HG02938 (cell line): ENCODE data around the gene GNG13.

ENCODE experiments used
- ATAC-seq: cut with Tn5 transposase; IDR thresholded peaks from one replicate; pipeline ENCODE4 v1.9.1; 2021; ENCODE audit warnings: mild to moderate bottlenecking, moderate library complexity; ENCODE audit not compliant: unreplicated experiment

The GNG13 gene

GRCh38 chr16:795580-796229, 4.8 kb downstream of the GNG13 start:
- ATAC-seq: no peak

- ATAC-seq: no peak
Measured at GRCh38 chr16:794853-795466, 5.6 kb downstream of the GNG13 start.

DNA sequence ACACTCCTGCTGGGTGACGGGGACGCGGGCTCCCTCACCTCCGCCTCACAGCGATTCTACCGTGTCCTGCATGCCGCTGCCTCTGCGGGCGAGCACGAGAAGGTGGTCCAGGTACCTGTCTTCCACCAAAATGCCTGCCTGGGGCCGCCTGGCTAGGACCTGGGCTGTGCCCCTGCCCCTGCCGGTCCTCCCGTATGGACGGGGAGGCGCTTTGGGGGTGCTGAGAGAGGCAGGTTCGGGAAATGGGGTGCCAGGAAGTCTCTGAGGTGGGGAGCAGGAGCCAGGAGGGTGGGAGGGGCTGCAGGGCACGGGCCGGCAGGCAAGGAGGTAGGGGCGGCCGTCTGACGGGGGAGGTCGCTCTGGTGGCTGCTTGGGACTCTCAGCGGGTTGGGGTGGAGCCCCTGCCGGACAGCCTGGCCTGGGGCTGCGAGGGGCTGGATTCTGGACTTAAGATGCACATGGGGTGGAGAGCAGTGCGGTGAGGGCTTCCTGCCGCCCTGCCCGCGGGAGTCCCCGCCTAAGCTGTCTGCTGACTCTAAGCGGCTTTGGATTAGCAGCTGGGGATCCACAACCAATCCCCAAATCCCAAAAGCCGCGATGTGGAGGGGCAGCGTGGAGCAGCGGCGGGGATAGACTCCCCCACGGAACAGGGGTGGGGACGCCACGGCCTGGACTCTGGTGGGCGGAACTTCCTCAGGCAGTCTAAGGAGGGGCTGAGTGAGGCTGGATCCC, 6.3 kb downstream of the GNG13 start:
- ATAC-seq: no peak

- ATAC-seq: no peak
Measured at GRCh38 chr16:793414-793813, 7.1 kb downstream of the GNG13 start.

DNA sequence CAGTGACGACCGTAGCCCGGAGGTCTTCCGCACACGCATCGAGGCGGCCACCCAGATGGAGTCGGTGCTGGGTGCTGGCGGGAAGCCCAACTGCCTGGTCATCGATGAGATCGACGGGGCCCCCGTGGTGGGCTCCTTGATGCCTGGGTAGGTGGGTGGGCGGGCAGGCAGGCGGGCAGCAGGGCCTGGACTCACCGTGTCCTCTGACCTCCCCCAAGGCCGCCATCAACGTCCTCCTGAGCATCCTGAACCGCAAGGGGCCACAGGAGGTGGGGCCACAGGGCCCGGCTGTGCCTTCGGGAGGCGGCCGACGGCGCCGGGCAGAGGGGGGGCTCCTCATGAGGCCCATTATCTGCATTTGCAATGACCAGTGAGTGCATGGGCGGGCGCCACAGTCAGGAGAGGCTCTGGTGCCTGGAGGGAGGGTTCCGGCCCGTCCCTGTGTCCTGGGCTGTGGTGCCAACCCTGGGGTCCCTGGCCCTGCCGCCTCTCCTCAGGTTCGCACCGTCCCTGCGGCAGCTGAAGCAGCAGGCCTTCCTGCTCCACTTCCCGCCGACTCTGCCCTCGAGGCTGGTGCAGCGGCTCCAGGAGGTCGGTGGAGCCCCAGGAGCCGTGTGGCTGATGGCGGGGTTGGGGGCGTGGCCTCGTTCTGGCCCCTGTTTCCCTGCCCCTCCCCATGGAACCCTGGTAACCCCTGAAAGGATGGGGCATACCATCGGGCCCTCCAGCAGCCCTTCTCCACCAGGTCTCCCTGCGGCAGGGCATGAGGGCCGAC, 8.1 kb downstream of the GNG13 start:
- ATAC-seq: no peak

DNA sequence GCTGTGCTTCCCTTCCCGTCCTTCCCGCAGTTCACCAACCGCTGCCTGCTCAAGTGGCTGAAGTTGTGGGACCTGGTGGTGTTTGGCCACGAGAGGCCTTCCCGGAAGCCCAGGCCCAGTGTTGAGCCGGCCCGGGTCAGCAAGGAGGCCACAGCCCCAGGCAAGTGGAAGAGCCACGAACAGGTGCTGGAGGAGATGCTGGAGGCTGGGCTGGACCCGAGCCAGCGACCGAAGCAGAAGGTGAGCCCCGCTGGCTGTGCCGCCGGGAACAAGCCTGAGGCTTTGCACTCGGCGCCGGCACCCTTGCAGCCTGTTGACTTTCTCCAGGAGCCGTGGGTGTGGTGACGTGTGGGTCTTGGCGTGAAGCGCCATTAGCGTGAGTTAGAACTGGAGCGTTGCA, 9.4 kb downstream of the GNG13 start:
- no peak for ATAC-seq

DNA sequence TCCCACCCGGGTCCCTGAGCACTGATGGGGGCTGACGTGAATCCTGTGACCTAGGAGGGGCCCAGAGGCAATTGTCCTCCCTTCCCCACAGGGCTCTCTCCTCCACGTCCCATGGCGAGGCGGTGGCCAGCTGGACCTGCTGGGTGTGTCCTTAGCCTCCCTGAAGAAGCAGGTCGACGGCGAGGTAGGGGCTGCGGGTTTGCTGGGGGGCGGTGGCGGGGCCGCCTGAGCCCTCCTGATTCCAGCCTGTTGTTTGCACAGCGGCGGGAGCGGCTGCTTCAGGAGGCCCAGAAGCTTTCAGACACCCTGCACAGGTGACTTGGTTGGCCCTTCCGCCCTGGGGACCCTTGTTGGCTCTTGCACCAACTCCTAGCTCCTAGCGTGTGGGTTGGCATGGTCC, 10.4 kb downstream of the GNG13 start:
- no peak for ATAC-seq

DNA sequence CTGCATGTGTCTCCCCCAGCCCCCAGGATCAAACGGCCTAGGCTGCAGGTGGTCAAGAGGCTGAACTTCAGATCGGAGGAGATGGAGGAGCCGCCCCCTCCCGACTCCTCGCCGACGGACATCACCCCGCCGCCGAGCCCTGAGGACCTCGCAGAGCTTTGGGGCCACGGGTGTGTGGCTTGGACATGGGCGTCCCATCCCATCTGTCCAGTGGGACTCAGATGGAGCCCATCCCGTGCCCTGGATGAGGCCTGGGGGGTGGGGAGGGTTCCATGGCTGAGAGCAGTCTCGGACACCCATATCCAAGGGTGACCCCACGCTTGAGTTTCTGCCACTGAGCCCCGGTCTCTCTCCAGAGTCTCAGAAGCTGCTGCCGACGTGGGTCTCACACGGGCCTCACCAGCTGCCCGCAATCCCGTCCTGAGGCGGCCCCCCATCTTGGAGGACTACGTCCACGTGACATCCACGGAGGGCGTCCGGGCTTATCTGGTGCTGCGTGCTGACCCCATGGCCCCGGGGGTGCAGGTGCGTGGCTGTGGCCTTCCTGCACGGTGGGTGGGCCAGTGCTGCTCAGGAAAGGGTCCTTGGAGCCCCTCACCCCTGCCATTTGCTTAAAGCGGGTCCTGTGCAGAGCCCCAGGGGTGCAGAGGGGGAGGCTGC, 11.2 kb downstream of the GNG13 start:
- ATAC-seq: no peak

DNA sequence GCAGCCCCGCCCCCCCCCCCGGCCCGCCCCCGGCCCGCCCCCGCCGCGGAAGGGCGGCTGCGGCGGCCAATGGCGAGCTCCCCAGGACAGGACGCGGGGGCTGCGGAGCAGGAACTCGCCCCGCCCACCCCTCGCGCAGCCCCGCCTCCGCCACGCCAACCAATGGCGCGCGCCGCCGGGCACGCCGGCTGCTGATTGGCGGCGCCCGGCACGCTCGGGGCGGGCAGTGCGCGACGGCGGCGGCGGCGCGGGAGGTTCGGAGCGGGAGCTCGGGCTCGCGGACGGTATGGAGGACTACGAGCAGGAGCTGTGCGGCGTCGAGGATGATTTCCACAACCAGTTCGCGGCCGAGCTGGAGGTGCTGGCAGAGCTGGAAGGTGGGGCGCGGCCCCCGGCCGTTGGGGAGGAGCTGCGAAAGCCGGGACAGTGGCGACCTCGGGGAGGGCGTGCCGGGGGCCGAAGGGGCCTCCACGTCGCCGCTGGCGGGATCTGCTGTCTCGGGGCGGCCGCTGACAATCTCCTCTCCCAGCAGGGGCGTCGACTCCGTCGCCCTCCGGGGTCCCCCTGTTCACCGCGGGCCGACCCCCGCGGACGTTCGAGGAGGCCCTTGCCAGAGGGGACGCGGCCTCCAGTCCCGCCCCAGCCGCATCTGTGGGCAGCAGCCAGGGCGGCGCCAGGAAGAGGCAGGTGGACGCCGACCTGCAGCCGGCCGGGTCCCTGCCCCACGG, 12.0 kb downstream of the GNG13 start, which contains the start of gene CHTF18:
TSS of gene CHTF18 (plus strand) at position 222 of the 728 bp plus-strand sequence. CDS start at position 287, 65 bp downstream.
- peak; percentile 64 for ATAC-seq

GRCh38 chr16:787978-788398, 12.5 kb downstream of the GNG13 start, which contains the start of gene RPUSD1:
TSS of gene RPUSD1 (minus strand) at chr16:788381. CDS start at chr16:787737, 644 bp downstream.
- ATAC-seq: peak; percentile 28

GRCh38 chr16:787321-787966, 13.1 kb downstream of the GNG13 start:
- ATAC-seq: no peak

GRCh38 chr16:785563-786535, 14.7 kb downstream of the GNG13 start:
- no peak for ATAC-seq

DNA sequence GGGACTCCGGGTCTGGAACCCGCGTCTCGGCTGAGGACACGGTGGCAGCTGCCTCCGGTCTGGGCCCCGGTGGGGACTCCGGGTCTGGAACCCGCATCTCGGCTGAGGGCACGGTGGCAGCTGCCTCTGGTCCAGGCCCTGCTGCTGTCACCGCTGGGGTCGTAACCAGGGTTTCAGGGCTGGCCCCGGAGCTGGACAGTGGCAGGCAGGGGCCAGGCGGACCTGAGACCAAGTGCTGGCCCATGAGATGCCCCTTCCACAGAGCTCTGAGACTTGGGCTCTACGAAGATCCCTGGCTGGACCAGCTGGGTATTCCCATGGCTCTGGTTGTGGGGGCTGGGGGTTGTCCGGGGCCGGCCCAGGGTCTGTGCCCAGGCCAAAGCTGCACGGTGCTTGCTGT, 16.1 kb downstream of the GNG13 start:
- no peak for ATAC-seq

GRCh38 chr16:783404-784161, 17.0 kb downstream of the GNG13 start:
- no peak for ATAC-seq

- no peak for ATAC-seq
Measured at GRCh38 chr16:782766-783403, 17.6 kb downstream of the GNG13 start.

GRCh38 chr16:782258-782657, 18.3 kb downstream of the GNG13 start:
- no peak for ATAC-seq

GRCh38 chr16:781346-782010, 19.1 kb downstream of the GNG13 start:
- ATAC-seq: no peak
